Spinal cord (tissue), 10 donors: ENCODE results near the gene CENPF. TPM values are rescaled to one million over a fixed set of nuclear protein-coding genes. Genes with fewer than 3 reads are reported as not detected.

ENCODE experiments used
- DNase-seq, 6 donors: peaks; one replicate each; pipeline versions ENCODE4 v3.0.0 to v3.0.0-alpha.2; 2013 to 2015; ENCODE audit warnings: low spot score in 6 of 6, low read depth in 4 of 6
- H3K27ac ChIP-seq: one replicate; pipeline ENCODE4 v1.5.1; 2013; ENCODE audit warnings: low read depth, low read length, control low read depth
- H3K27me3 ChIP-seq: one replicate; pipeline ENCODE4 v1.6.1; 2013; ENCODE audit warnings: low read length; ENCODE audit not compliant: control insufficient read depth, insufficient read depth
- H3K36me3 ChIP-seq: one replicate; pipeline ENCODE4 v1.6.1; 2013; ENCODE audit warnings: low read length; ENCODE audit not compliant: control insufficient read depth, insufficient read depth
- H3K4me1 ChIP-seq: one replicate; pipeline ENCODE4 v1.6.1; 2013; ENCODE audit warnings: low read length; ENCODE audit not compliant: control insufficient read depth, insufficient read depth
- H3K4me3 ChIP-seq: one replicate; pipeline ENCODE4 v1.5.1; 2013; ENCODE audit warnings: low read depth, low read length, control low read depth
- H3K9me3 ChIP-seq: one replicate; pipeline ENCODE4 v1.6.1; 2013; ENCODE audit warnings: low read length; ENCODE audit not compliant: control insufficient read depth, insufficient read depth
- WGBS: methylation state at CpG from one replicate; pipeline ENCODE4 v1.1.5; 2013; ENCODE audit warnings: missing lambda C conversion rate; ENCODE audit not compliant: insufficient coverage; 5-methylcytosine and 5-hydroxymethylcytosine counted together
- polyA plus RNA-seq, 2 donors: library from polyadenylated mRNA; unstranded; fragments of 120-200 nt; gene quantifications; one replicate each; pipeline ENCODE4 v1.2.1, GENCODE V29; 2013; ENCODE audit not compliant: insufficient read length in 2 of 2
- total RNA-seq, 2 donors: library from RNA; depleted of rRNA in 1 of 2; stranded (reverse); fragments of 120-200 nt in 1 of 2; fragments of >200 nt in 1 of 2; gene quantifications; one replicate each; pipeline versions ENCODE4 v1.2.3 to v1.2.4, GENCODE V29; 2013 to 2014
- donor health status: healthy.

Gene CENPF
- total and polyA plus RNA-seq, 4 donors: 22.4 to 46.6 (median 43.9) TPM

- no peak overlapping the region for H3K27ac ChIP-seq
- no peaks in the 10 kb centered on the region for H3K27me3 ChIP-seq
- no peaks in the 10 kb centered on the region for H3K36me3 ChIP-seq
- no peak overlapping the region for H3K4me3 ChIP-seq
- H3K4me1 ChIP-seq: no peaks in the 10 kb centered on the region
- DNase-seq: peak in 2 of 6 donors; percentile 81 to 94
- no peaks in the 10 kb centered on the region for H3K9me3 ChIP-seq
- WGBS: no CpG with 5 or more reads among the region's 5 CpGs
Observed at GRCh38 chr1:214636436-214636835, 33.4 kb downstream of the CENPF start.

- no peak for DNase-seq
- H3K36me3 ChIP-seq: no peaks in the 10 kb centered on the region
- no peak overlapping the region for H3K4me3 ChIP-seq
- H3K27me3 ChIP-seq: no peaks in the 10 kb centered on the region
- no peaks in the 10 kb centered on the region for H3K4me1 ChIP-seq
- H3K9me3 ChIP-seq: no peaks in the 10 kb centered on the region
- no peak overlapping the region for H3K27ac ChIP-seq
Observed at GRCh38 chr1:214637125-214637524, 34.1 kb downstream of the CENPF start.

GRCh38 chr1:214637722-214638458 lies 34.9 kb downstream of the CENPF start:
- WGBS: no CpG with 5 or more reads among the region's 6 CpGs
- Histone ChIP-seq H3K9me3 (no peaks in the 10 kb centered on the region), H3K4me3 (no peak overlapping the region), H3K4me1 (no peaks in the 10 kb centered on the region), H3K36me3 (no peaks in the 10 kb centered on the region), H3K27me3 (no peaks in the 10 kb centered on the region), H3K27ac (no peak overlapping the region)
- peak in 2 of 6 donors; percentile 68 to 79 for DNase-seq

GRCh38 chr1:214638459-214638807 lies 35.4 kb downstream of the CENPF start:
- WGBS: no CpG with 5 or more reads among the region's 6 CpGs
- no peak for DNase-seq
- Histone ChIP-seq H3K4me3 (no peak overlapping the region), H3K27ac (no peak overlapping the region), H3K9me3 (no peaks in the 10 kb centered on the region), H3K27me3 (no peaks in the 10 kb centered on the region), H3K4me1 (no peaks in the 10 kb centered on the region), H3K36me3 (no peaks in the 10 kb centered on the region)

DNA sequence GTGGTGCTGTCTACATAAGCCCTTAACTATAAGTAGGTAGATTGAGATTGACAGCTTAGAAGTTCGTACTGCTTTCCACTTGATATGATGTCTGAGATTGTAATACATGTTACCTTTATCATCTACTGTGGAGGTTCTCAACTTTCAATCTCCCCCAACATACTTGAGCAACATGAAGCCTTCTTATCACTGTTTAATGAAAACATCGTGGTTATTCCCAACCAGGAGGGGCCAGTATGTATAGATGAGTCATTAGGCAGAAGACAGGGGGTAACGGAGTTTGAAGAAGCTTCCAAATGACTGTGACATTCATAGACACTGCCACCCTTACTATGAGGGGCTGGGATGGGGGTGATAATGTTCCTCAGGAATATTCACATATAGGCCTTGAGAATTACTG lies 36.0 kb downstream of the CENPF start:
- H3K9me3 ChIP-seq: no peaks in the 10 kb centered on the region
- no peak for DNase-seq
- WGBS: no CpG with 5 or more reads among the region's 3 CpGs
- no peak overlapping the region for H3K4me3 ChIP-seq
- H3K36me3 ChIP-seq: no peaks in the 10 kb centered on the region
- no peaks in the 10 kb centered on the region for H3K27me3 ChIP-seq
- H3K4me1 ChIP-seq: no peaks in the 10 kb centered on the region
- no peak overlapping the region for H3K27ac ChIP-seq

DNA sequence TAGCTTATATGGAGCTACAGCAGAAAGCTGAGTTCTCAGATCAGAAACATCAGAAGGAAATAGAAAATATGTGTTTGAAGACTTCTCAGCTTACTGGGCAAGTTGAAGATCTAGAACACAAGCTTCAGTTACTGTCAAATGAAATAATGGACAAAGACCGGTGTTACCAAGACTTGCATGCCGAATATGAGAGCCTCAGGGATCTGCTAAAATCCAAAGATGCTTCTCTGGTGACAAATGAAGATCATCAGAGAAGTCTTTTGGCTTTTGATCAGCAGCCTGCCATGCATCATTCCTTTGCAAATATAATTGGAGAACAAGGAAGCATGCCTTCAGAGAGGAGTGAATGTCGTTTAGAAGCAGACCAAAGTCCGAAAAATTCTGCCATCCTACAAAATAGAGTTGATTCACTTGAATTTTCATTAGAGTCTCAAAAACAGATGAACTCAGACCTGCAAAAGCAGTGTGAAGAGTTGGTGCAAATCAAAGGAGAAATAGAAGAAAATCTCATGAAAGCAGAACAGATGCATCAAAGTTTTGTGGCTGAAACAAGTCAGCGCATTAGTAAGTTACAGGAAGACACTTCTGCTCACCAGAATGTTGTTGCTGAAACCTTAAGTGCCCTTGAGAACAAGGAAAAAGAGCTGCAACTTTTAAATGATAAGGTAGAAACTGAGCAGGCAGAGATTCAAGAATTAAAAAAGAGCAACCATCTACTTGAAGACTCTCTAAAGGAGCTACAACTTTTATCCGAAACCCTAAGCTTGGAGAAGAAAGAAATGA lies 37.6 kb downstream of the CENPF start:
- no peaks in the 10 kb centered on the region for H3K36me3 ChIP-seq
- no peak for DNase-seq
- H3K27me3 ChIP-seq: no peaks in the 10 kb centered on the region
- no peaks in the 10 kb centered on the region for H3K4me1 ChIP-seq
- H3K27ac ChIP-seq: no peak overlapping the region
- no peak overlapping the region for H3K4me3 ChIP-seq
- no peaks in the 10 kb centered on the region for H3K9me3 ChIP-seq
- 100% methylated on average over 2 of the region's 6 CpGs for WGBS

- Histone ChIP-seq H3K27me3 (no peaks in the 10 kb centered on the region), H3K36me3 (no peaks in the 10 kb centered on the region), H3K4me3 (no peak overlapping the region), H3K9me3 (no peaks in the 10 kb centered on the region), H3K27ac (no peak overlapping the region), H3K4me1 (no peaks in the 10 kb centered on the region)
- DNase-seq: peak in 1 of 6 donors; percentile 38
- 83% methylated on average over 1 of the region's 2 CpGs for WGBS
Observed at GRCh38 chr1:214641214-214641895, 38.4 kb downstream of the CENPF start.

DNA sequence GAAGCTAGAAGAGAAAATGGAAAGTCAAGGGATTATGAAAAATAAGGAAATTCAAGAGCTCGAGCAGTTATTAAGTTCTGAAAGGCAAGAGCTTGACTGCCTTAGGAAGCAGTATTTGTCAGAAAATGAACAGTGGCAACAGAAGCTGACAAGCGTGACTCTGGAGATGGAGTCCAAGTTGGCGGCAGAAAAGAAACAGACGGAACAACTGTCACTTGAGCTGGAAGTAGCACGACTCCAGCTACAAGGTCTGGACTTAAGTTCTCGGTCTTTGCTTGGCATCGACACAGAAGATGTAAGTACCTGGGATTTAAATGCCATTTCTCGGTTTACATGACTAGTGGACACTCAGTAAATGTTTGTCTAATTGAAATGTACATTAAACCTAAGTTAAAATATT lies 40.0 kb downstream of the CENPF start:
- Histone ChIP-seq H3K9me3 (no peaks in the 10 kb centered on the region), H3K36me3 (no peaks in the 10 kb centered on the region), H3K4me3 (no peak overlapping the region), H3K27me3 (no peaks in the 10 kb centered on the region), H3K4me1 (no peaks in the 10 kb centered on the region), H3K27ac (no peak overlapping the region)
- WGBS: 96% methylated on average over 5 of the region's 8 CpGs
- DNase-seq: peak in 1 of 6 donors; percentile 74

DNA sequence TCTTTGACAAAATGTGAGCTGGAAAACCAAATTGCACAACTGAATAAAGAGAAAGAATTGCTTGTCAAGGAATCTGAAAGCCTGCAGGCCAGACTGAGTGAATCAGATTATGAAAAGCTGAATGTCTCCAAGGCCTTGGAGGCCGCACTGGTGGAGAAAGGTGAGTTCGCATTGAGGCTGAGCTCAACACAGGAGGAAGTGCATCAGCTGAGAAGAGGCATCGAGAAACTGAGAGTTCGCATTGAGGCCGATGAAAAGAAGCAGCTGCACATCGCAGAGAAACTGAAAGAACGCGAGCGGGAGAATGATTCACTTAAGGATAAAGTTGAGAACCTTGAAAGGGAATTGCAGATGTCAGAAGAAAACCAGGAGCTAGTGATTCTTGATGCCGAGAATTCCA lies 42.7 kb downstream of the CENPF start:
- Histone ChIP-seq H3K36me3 (no peaks in the 10 kb centered on the region), H3K27ac (no peak overlapping the region), H3K27me3 (no peaks in the 10 kb centered on the region), H3K4me1 (no peaks in the 10 kb centered on the region), H3K4me3 (no peak overlapping the region), H3K9me3 (no peaks in the 10 kb centered on the region)
- 95% methylated on average over 9 of the region's 10 CpGs for WGBS
- no peak for DNase-seq
